Astrocyte (in vitro differentiated cells and primary cell): ENCODE measurements around the gene KISS1R. TPM values are rescaled to one million over a fixed set of nuclear protein-coding genes. Genes with fewer than 3 reads are reported as not detected.

Experiments
- DNase-seq: peaks from one replicate; pipeline ENCODE4 v3.0.0-alpha.2; 2010; ENCODE audit warnings: low read depth
- FAIRE-seq: peaks from 2 replicates; lab custom pipeline; 2011; peaks lifted over from hg19 to GRCh38; lab: Jason Lieb, UNC
- H2AFZ ChIP-seq: 2 replicates; pipeline ENCODE4 v1.6.0; 2012; ENCODE audit warnings: low read depth, low read length, inconsistent platforms
- H3K27ac ChIP-seq: 2 replicates; pipeline ENCODE4 v1.5.1; 2011; ENCODE audit warnings: low read depth, low read length, inconsistent platforms
- H3K27me3 ChIP-seq: 2 replicates; pipeline ENCODE4 v1.6.0; 2011; ENCODE audit warnings: low read length, inconsistent platforms; ENCODE audit not compliant: insufficient read depth
- H3K36me3 ChIP-seq: 2 replicates; pipeline ENCODE4 v1.5.1; 2011; ENCODE audit warnings: low read length, inconsistent platforms; ENCODE audit not compliant: insufficient read depth
- H3K4me1 ChIP-seq: 2 replicates; pipeline ENCODE4 v1.5.1; 2011; ENCODE audit warnings: low read length, inconsistent platforms; ENCODE audit not compliant: insufficient read depth
- H3K4me2 ChIP-seq: 2 replicates; pipeline ENCODE4 v1.6.0; 2012; ENCODE audit warnings: low read length, inconsistent platforms
- H3K4me3 ChIP-seq: 2 replicates; pipeline ENCODE4 v1.5.1; 2011; ENCODE audit warnings: low read depth, mild to moderate bottlenecking, low read length, inconsistent platforms; ENCODE audit not compliant: insufficient read depth
- H3K79me2 ChIP-seq: 2 replicates; pipeline ENCODE4 v1.6.0; 2012; ENCODE audit warnings: mild to moderate bottlenecking, low read length, inconsistent platforms; ENCODE audit not compliant: insufficient read depth
- H3K9ac ChIP-seq: 2 replicates; pipeline ENCODE4 v1.6.0; 2012; ENCODE audit warnings: mild to moderate bottlenecking, low read length, inconsistent platforms
- H3K9me3 ChIP-seq: 2 replicates; pipeline ENCODE4 v1.5.1; 2012; ENCODE audit warnings: low read depth, mild to moderate bottlenecking, low read length, inconsistent platforms; ENCODE audit not compliant: insufficient read depth
- H4K20me1 ChIP-seq: 2 replicates; pipeline ENCODE4 v1.6.0; 2012; ENCODE audit warnings: low read length, inconsistent platforms; ENCODE audit not compliant: insufficient read depth
- H3K27ac Mint-ChIP-seq: one replicate; pipeline ENCODE4 v1.8.0; 2021; ENCODE audit warnings: mild to moderate bottlenecking, mixed read lengths; ENCODE audit not compliant: unreplicated experiment
- H3K27me3 Mint-ChIP-seq: one replicate; pipeline ENCODE4 v1.8.0; 2021; ENCODE audit warnings: low read depth, mixed read lengths; ENCODE audit not compliant: unreplicated experiment
- H3K36me3 Mint-ChIP-seq: one replicate; pipeline ENCODE4 v1.8.0; 2021; ENCODE audit warnings: low read depth, mixed read lengths; ENCODE audit not compliant: unreplicated experiment
- H3K4me1 Mint-ChIP-seq: one replicate; pipeline ENCODE4 v1.8.0; 2021; ENCODE audit warnings: low read depth, mixed read lengths; ENCODE audit not compliant: unreplicated experiment
- H3K4me3 Mint-ChIP-seq: one replicate; pipeline ENCODE4 v1.8.0; 2021; ENCODE audit warnings: mild to moderate bottlenecking, moderate library complexity, mixed read lengths; ENCODE audit not compliant: unreplicated experiment
- H3K9me3 Mint-ChIP-seq: one replicate; pipeline ENCODE4 v1.8.0; 2021; ENCODE audit warnings: mild to moderate bottlenecking, mixed read lengths; ENCODE audit not compliant: unreplicated experiment
- CTCF ChIP-seq: IDR thresholded peaks from 2 replicates; pipeline ENCODE4 v1.5.1; 2011; ENCODE audit warnings: low read depth, mild to moderate bottlenecking, inconsistent platforms, low read length, moderate library complexity; ENCODE audit not compliant: insufficient read depth
- EZH2 ChIP-seq: IDR thresholded peaks from 2 replicates; pipeline ENCODE4 v1.6.1; 2012; ENCODE audit warnings: mild to moderate bottlenecking, low read length, inconsistent platforms; ENCODE audit not compliant: insufficient read depth
- total RNA-seq: library from RNA; stranded (reverse); gene quantifications from 2 replicates; pipeline ENCODE4 v1.2.1, GENCODE V29; 2021

The KISS1R gene
- total RNA-seq, 1 donor from 2014 or later, result not detected

- Histone ChIP-seq H3K36me3 (peaks cover 13% of the 10 kb centered on the region), H3K4me1 (no peaks in the 10 kb centered on the region), H4K20me1 (peaks cover 19% of the 10 kb centered on the region), H3K27me3 (no peaks in the 10 kb centered on the region), H3K4me3 (no peak overlapping the region), H2AFZ (no peak overlapping the region), H3K4me2 (no peak overlapping the region), H3K9ac (no peak overlapping the region), H3K79me2 (peaks cover 9% of the 10 kb centered on the region), H3K27ac (no peak overlapping the region), H3K9me3 (no peaks in the 10 kb centered on the region)
- H3K4me1 Mint-ChIP-seq, result peaks cover 11% of the 10 kb centered on the region
- no peak overlapping the region for H3K4me3 Mint-ChIP-seq
- no peak for TF ChIP-seq EZH2
- TF ChIP-seq CTCF, result no peak
- no peaks in the 10 kb centered on the region for H3K9me3 Mint-ChIP-seq
- H3K27me3 Mint-ChIP-seq, result no peaks in the 10 kb centered on the region
- H3K36me3 Mint-ChIP-seq, result peaks cover 27% of the 10 kb centered on the region
- H3K27ac Mint-ChIP-seq, result peak overlapping the region; percentile 44
- no peak for DNase-seq
- no peak for FAIRE-seq
These were observed 46.4 kb downstream of the KISS1R start for GRCh38 chr19:963486-963951.

- H3K36me3 Mint-ChIP-seq, result peaks cover 24% of the 10 kb centered on the region
- DNase-seq, result no peak
- no peaks in the 10 kb centered on the region for H3K4me1 ChIP-seq
- H3K27me3 Mint-ChIP-seq, result no peaks in the 10 kb centered on the region
- no peak overlapping the region for H2AFZ ChIP-seq
- no peak for TF ChIP-seq CTCF
- no peak for TF ChIP-seq EZH2
- peaks cover 17% of the 10 kb centered on the region for H4K20me1 ChIP-seq
- H3K9me3 Mint-ChIP-seq, result no peaks in the 10 kb centered on the region
- peaks cover 9% of the 10 kb centered on the region for H3K79me2 ChIP-seq
- no peaks in the 10 kb centered on the region for H3K9me3 ChIP-seq
- peaks cover 16% of the 10 kb centered on the region for H3K36me3 ChIP-seq
- H3K4me3 Mint-ChIP-seq, result no peak overlapping the region
- H3K4me3 ChIP-seq, result no peak overlapping the region
- no peak for FAIRE-seq
- no peak overlapping the region for H3K4me2 ChIP-seq
- H3K27me3 ChIP-seq, result no peaks in the 10 kb centered on the region
- H3K27ac Mint-ChIP-seq, result no peak overlapping the region
- peaks cover 11% of the 10 kb centered on the region for H3K4me1 Mint-ChIP-seq
- no peak overlapping the region for H3K27ac ChIP-seq
- H3K9ac ChIP-seq, result no peak overlapping the region
These were observed 47.0 kb downstream of the KISS1R start for GRCh38 chr19:964116-964520.

- DNase-seq, result peak; percentile 15
- no peaks in the 10 kb centered on the region for H3K27me3 Mint-ChIP-seq
- FAIRE-seq, result no peak
These were observed 47.9 kb downstream of the KISS1R start for GRCh38 chr19:964761-965694.

More at GRCh38 chr19:964761-965694, 47.9 kb downstream of the KISS1R start:
- peaks cover 8% of the 10 kb centered on the region for H4K20me1 ChIP-seq
- H3K4me3 ChIP-seq, result no peak overlapping the region
- Mint-ChIP-seq H3K36me3 (peaks cover 21% of the 10 kb centered on the region), H3K4me1 (peaks cover 9% of the 10 kb centered on the region), H3K27ac (peak overlapping the region; percentile 16), H3K4me3 (no peak overlapping the region), H3K9me3 (no peaks in the 10 kb centered on the region)
- no peak overlapping the region for H3K4me2 ChIP-seq
- H3K9ac ChIP-seq, result no peak overlapping the region
- no peaks in the 10 kb centered on the region for H3K9me3 ChIP-seq
- TF ChIP-seq CTCF (no peak), EZH2 (no peak)
- H3K27me3 ChIP-seq, result no peaks in the 10 kb centered on the region
- H3K27ac ChIP-seq, result no peak overlapping the region
- H3K36me3 ChIP-seq, result peaks cover 17% of the 10 kb centered on the region
- no peak overlapping the region for H2AFZ ChIP-seq
- H3K4me1 ChIP-seq, result no peaks in the 10 kb centered on the region
- H3K79me2 ChIP-seq, result peaks cover 3% of the 10 kb centered on the region
